CD14-positive monocyte (primary cell): ENCODE data around the gene STYX. TPM values are rescaled to one million over a fixed set of nuclear protein-coding genes. Genes with fewer than 3 reads are reported as not detected.

Experiments
- DNase-seq, 3 donors: peaks; one replicate each; pipeline ENCODE4 v3.0.0-alpha.2; 2011 to 2022
- H2AFZ ChIP-seq: 2 replicates; pipeline ENCODE4 v1.6.0; 2012; ENCODE audit warnings: mild to moderate bottlenecking, low read depth, low read length, inconsistent platforms; ENCODE audit not compliant: insufficient read depth, poor library complexity, severe bottlenecking
- H3K27ac ChIP-seq, 2 donors: 1 replicate in 1 of 2; 2 replicates in 1 of 2; pipeline ENCODE4 v1.5.1; 2012 to 2013; ENCODE audit warnings: low read length in 2 of 2, control low read depth in 1 of 2, inconsistent platforms in 1 of 2, low read depth in 1 of 2, mild to moderate bottlenecking in 1 of 2
- H3K27me3 ChIP-seq, 2 donors: one replicate each; pipeline versions ENCODE4 v1.6.0 to v1.6.1; 2011 to 2013; ENCODE audit warnings: low read length in 2 of 2; ENCODE audit not compliant: control insufficient read depth in 2 of 2, insufficient read depth in 2 of 2
- H3K36me3 ChIP-seq, 2 donors: replicated peaks in 1 of 2; 1 replicate in 1 of 2; 2 replicates in 1 of 2; pipeline versions ENCODE4 v1.5.1 to v1.6.1; 2012 to 2013; ENCODE audit warnings: low read length in 2 of 2, control low read depth in 1 of 2, inconsistent platforms in 1 of 2, mild to moderate bottlenecking in 1 of 2; ENCODE audit not compliant: insufficient read depth in 2 of 2, control insufficient read depth in 1 of 2
- H3K4me1 ChIP-seq, 2 donors: 1 replicate in 1 of 2; 2 replicates in 1 of 2; pipeline versions ENCODE4 v1.5.1 to v1.6.1; 2012 to 2013; ENCODE audit warnings: low read length in 2 of 2, control low read depth in 1 of 2, inconsistent platforms in 1 of 2, mild to moderate bottlenecking in 1 of 2, moderate library complexity in 1 of 2; ENCODE audit not compliant: insufficient read depth in 2 of 2, control insufficient read depth in 1 of 2
- H3K4me2 ChIP-seq: replicated peaks from 2 replicates; pipeline ENCODE3; 2012; ENCODE audit warnings: low read length, moderate library complexity, mild to moderate bottlenecking; ENCODE audit not compliant: poor library complexity, severe bottlenecking; ENCODE audit errors: extremely low read depth
- H3K4me3 ChIP-seq, 3 experiments: fragments of 200-600 bp in 1 of 3; sonication (generic) in 1 of 3; replicated peaks in 1 of 3; 1 replicate in 2 of 3; 2 replicates in 1 of 3; pipeline ENCODE4 v1.5.1; 2011 to 2013; ENCODE audit warnings: low read length in 3 of 3, mild to moderate bottlenecking in 3 of 3, control low read depth in 2 of 3, low read depth in 2 of 3, inconsistent platforms in 1 of 3, moderate library complexity in 1 of 3
- H3K79me2 ChIP-seq: 2 replicates; pipeline ENCODE4 v1.6.0; 2012; ENCODE audit warnings: mild to moderate bottlenecking, control low read depth, inconsistent platforms, low read length, moderate library complexity; ENCODE audit not compliant: insufficient read depth
- H3K9ac ChIP-seq: 2 replicates; pipeline ENCODE4 v1.6.0; 2017; ENCODE audit warnings: low read length, mild to moderate bottlenecking; ENCODE audit not compliant: insufficient read depth, poor library complexity, severe bottlenecking
- H3K9me3 ChIP-seq, 2 donors: replicated peaks in 1 of 2; 1 replicate in 1 of 2; 2 replicates in 1 of 2; pipeline versions ENCODE4 v1.5.1 to v1.6.1; 2012 to 2013; ENCODE audit warnings: low read length in 2 of 2, control low read depth in 1 of 2; ENCODE audit not compliant: control insufficient read depth in 1 of 2, insufficient read depth in 1 of 2
- H4K20me1 ChIP-seq: 2 replicates; pipeline ENCODE4 v1.6.0; 2012; ENCODE audit warnings: mild to moderate bottlenecking, low read length, control low read depth, moderate library complexity; ENCODE audit not compliant: insufficient read depth
- H3K27ac Mint-ChIP-seq, 7 donors: one replicate each; pipeline ENCODE4 v1.8.0; 2020; ENCODE audit warnings: mild to moderate bottlenecking in 7 of 7, mixed read lengths in 7 of 7, moderate library complexity in 6 of 7, inconsistent platforms in 2 of 7
- H3K27me3 Mint-ChIP-seq, 3 donors: one replicate each; pipeline ENCODE4 v1.8.0; 2021 to 2022; ENCODE audit warnings: low read depth in 3 of 3, mild to moderate bottlenecking in 3 of 3, mixed read lengths in 3 of 3, moderate library complexity in 3 of 3, inconsistent platforms in 1 of 3
- H3K36me3 Mint-ChIP-seq, 2 donors: one replicate each; pipeline ENCODE4 v1.8.0; 2020; ENCODE audit warnings: mixed read lengths in 2 of 2, inconsistent platforms in 1 of 2, mild to moderate bottlenecking in 1 of 2
- H3K4me1 Mint-ChIP-seq: one replicate; pipeline ENCODE4 v1.8.0; 2020; ENCODE audit warnings: mild to moderate bottlenecking, mixed read lengths
- H3K4me3 Mint-ChIP-seq, 2 donors: one replicate each; pipeline ENCODE4 v1.8.0; 2020; ENCODE audit warnings: mild to moderate bottlenecking in 2 of 2, mixed read lengths in 2 of 2, moderate library complexity in 1 of 2
- H3K9me3 Mint-ChIP-seq, 7 donors: one replicate each; pipeline ENCODE4 v1.8.0; 2020 to 2022; ENCODE audit warnings: mixed read lengths in 7 of 7, mild to moderate bottlenecking in 6 of 7, moderate library complexity in 6 of 7, inconsistent platforms in 2 of 7
- WGBS: methylation state at CpG from one replicate; pipeline ENCODE4 v1.1.5; 2013; ENCODE audit warnings: missing lambda C conversion rate; ENCODE audit not compliant: insufficient coverage; 5-methylcytosine and 5-hydroxymethylcytosine counted together
- intact Hi-C, 2 donors: fragments of 100-400 bp; cut with micrococcal nuclease; formaldehyde crosslinking; loops; one replicate each; pipeline versions ENCODE4 v1.15.0 to v1.15.1; 2023
- polyA plus RNA-seq, 3 donors: library from polyadenylated mRNA; depleted of rRNA in 1 of 3; unstranded in 2 of 3; stranded (reverse) in 1 of 3; fragments of 300-500 nt in 2 of 3; fragments of >200 nt in 1 of 3; fragmentation: Illumina TruSeq in 2 of 3; gene quantifications; 1 replicate in 2 of 3; 2 replicates in 1 of 3; pipeline ENCODE4 v1.2.3, GENCODE V29; 2012 to 2021
- TF ChIP-seq, protein P1 (sequence below): fragments of 200-600 bp; IDR thresholded peaks from one replicate; pipeline ENCODE4 v1.8.0; 2022; ENCODE audit warnings: antibody characterized with exemption, mild to moderate bottlenecking

STYX gene
- polyA plus RNA-seq, 3 donors = 7.3 to 16.7 (median 12.0) TPM

DNA sequence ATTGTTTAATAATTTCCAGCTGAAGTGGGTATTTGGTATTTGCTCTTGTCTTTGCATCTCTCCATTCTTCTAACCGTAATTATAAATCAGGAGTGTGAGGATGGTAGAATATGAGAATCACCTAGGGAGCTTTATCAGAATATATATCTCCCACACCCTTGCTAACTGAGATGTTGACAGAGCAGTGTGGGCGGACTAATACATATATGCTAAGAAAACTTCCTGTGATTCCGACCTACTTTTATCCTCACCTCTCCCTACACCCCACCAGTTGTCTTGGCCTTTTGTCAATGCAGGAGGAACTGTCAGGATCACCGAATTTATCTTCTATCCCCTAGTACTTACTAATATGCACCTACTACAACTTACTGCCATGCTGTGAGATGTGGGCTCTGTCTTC lies 76.1 kb downstream of the STYX start:
- H3K9me3 ChIP-seq = no peaks in the 10 kb centered on the region
- no peaks in the 10 kb centered on the region for H3K4me1 ChIP-seq
- Mint-ChIP-seq H3K27me3 (peaks cover 0 to 3% (median 0%) of the 10 kb centered on the region in 3 donors), H3K9me3 (no peaks in the 10 kb centered on the region), H3K36me3 (no peaks in the 10 kb centered on the region), H3K4me3 (no peak overlapping the region), H3K4me1 (no peaks in the 10 kb centered on the region), H3K27ac (no peak overlapping the region)
- H3K4me3 ChIP-seq = no peak overlapping the region
- no peaks in the 10 kb centered on the region for H4K20me1 ChIP-seq
- no peak overlapping the region for H2AFZ ChIP-seq
- TF ChIP-seq, protein P1, sequence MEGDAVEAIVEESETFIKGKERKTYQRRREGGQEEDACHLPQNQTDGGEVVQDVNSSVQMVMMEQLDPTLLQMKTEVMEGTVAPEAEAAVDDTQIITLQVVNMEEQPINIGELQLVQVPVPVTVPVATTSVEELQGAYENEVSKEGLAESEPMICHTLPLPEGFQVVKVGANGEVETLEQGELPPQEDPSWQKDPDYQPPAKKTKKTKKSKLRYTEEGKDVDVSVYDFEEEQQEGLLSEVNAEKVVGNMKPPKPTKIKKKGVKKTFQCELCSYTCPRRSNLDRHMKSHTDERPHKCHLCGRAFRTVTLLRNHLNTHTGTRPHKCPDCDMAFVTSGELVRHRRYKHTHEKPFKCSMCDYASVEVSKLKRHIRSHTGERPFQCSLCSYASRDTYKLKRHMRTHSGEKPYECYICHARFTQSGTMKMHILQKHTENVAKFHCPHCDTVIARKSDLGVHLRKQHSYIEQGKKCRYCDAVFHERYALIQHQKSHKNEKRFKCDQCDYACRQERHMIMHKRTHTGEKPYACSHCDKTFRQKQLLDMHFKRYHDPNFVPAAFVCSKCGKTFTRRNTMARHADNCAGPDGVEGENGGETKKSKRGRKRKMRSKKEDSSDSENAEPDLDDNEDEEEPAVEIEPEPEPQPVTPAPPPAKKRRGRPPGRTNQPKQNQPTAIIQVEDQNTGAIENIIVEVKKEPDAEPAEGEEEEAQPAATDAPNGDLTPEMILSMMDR = no peak
- no peaks in the 10 kb centered on the region for H3K79me2 ChIP-seq
- H3K9ac ChIP-seq = no peak overlapping the region
- no peak overlapping the region for H3K27ac ChIP-seq
- H3K4me2 ChIP-seq = no peak overlapping the region
- intact Hi-C loops = no loop called here
- no peaks in the 10 kb centered on the region for H3K27me3 ChIP-seq
- no peaks in the 10 kb centered on the region for H3K36me3 ChIP-seq
- DNase-seq = no peak
- no CpG with 5 or more reads among the region's 4 CpGs for WGBS

DNA sequence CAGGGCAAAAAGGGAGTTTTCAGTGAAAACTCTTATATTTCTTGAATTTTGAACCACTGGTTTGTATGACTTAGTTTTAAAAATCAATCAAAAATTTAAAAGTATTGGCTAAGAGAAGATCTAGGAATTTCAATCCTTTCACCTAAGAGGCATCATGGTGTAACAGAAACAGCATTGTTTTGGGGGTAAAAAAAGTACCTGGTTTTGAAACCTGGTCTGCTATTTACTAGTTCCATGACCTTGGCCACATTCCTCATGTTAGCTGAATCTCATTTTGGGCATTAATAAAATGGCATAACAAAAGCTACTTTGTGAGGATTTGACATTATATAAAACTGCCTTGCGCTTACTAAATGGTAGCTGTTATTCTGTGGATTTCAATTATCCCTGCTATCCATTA lies 78.1 kb downstream of the STYX start:
- H3K4me3 ChIP-seq = no peak overlapping the region
- H3K4me2 ChIP-seq = no peak overlapping the region
- Mint-ChIP-seq H3K36me3 (no peaks in the 10 kb centered on the region), H3K27me3 (peaks cover 0 to 1% (median 1%) of the 10 kb centered on the region in 3 donors), H3K27ac (no peak overlapping the region), H3K4me1 (no peaks in the 10 kb centered on the region), H3K4me3 (no peak overlapping the region), H3K9me3 (peaks cover 0 to 1% (median 0%) of the 10 kb centered on the region in 7 donors)
- TF ChIP-seq, protein P1 = no peak
- H2AFZ ChIP-seq = no peak overlapping the region
- H3K9me3 ChIP-seq = no peaks in the 10 kb centered on the region
- H4K20me1 ChIP-seq = no peaks in the 10 kb centered on the region
- H3K4me1 ChIP-seq = no peaks in the 10 kb centered on the region
- no peak overlapping the region for H3K27ac ChIP-seq
- no peak for DNase-seq
- H3K27me3 ChIP-seq = no peaks in the 10 kb centered on the region
- intact Hi-C loops = no loop called here
- WGBS = no CpG with 5 or more reads among the region's 1 CpG
- H3K9ac ChIP-seq = no peak overlapping the region
- no peaks in the 10 kb centered on the region for H3K79me2 ChIP-seq
- no peaks in the 10 kb centered on the region for H3K36me3 ChIP-seq
